Measurements from ENCODE around the gene MTX1.

Gene MTX1

DNA sequence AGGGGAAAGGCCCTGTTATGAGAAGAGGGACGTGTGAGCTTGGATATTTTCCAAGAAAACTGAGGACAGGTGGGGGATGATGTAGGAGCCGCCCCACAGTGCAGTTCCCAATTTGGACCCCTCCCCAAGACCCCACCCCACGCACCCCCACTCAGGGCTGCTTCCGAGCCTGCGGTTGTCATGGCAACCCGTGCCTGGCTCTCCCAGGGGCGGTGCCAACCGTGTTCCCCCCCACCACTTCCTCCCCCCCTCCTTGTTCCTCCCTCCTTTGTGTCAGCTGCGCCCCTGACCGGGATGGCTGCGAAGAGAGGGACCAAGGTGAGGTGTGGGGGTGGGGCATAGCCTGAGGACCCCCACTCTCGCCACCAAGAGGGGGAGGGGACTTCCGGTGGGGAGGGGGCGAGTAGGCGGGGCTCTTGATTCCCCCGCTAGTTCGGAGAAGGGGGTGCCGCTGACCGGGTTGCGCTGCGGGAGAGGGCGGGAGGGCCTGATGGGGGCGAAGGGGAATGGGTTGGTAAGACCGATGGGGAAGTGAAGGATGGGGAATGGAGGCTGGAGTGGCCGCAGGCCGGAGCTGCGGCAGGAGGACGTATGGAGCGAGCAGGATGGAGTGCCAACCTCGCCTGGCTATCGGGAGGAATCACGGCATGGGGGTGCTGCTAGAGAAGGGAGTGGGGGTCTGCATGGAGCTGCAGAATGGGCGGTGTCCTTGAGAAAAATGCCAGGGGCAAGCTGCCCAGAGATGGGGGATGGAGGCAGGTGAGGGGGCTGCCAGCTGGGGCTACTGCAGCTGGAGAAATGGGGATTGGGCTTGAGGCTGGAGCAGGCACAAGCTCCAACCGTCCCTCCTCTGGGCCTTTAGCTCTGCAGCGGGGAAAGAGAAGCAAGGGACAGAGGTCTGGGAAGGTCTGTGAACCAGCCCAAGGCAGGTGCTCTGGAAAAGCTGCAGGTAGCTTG is 33.9 kb upstream of the MTX1 start:
- peak; percentile 83 for DNase-seq

GRCh38 chr1:155175281-155175926 is 33.1 kb upstream of the MTX1 start:
- DNase-seq = no peak

DNA sequence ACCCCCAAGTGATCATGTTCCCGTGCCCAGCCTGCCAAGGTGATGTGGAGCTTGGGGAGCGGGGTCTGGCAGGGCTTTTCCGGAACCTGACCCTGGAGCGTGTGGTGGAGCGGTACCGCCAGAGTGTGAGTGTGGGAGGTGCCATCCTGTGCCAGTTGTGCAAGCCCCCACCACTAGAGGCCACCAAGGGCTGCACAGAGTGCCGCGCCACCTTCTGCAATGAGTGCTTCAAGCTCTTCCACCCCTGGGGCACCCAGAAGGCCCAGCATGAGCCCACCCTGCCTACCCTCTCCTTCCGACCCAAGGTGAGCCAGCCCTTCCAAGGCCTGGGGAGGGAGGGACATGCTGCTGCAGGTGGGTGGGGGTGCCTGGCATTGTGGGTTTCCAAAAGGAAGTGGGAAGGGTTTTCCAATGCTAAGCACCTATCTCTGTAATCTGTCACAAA is 32.5 kb upstream of the MTX1 start:
- DNase-seq = no peak

GRCh38 chr1:155176544-155177071 is 31.9 kb upstream of the MTX1 start:
- DNase-seq = peak; percentile 91

DNA sequence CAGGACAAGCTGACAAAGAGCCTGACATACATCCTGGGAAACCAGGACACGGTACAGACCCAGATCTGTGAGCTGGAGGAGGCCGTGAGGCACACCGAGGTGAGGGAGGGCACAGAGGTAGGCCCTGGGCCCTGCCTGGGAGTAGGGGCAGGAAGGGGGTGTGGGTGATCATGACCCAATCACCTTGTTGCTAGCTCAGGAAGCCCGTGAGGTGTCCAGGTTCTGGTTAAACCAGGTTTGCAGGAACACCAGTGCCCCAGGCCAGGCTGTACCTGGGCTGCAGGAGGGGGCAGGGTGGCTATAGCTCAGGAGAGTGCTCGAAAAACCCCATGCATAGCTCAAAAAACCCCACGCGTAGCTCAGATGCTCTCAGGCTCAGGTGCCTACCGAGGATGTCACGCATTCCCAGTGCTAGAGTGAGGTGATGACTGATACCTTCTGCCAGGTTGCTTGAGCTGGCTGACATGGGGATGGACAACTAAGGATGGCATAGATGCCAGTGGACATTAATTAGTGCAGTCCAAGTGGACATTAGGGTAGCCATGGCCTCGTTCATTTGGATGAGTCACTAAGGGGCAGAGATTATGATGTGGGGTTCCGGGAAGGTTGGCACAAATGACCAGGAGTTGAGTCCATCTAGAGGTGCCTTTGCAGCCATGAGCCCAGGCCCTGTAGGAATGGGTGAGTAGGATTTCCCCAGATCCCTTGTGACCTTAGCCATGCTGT is 31.1 kb upstream of the MTX1 start:
- no peak for DNase-seq

- DNase-seq = no peak
Observed at GRCh38 chr1:155177918-155178281, 30.6 kb upstream of the MTX1 start.

- DNase-seq = no peak
Observed at GRCh38 chr1:155178441-155179111, 29.9 kb upstream of the MTX1 start.

DNA sequence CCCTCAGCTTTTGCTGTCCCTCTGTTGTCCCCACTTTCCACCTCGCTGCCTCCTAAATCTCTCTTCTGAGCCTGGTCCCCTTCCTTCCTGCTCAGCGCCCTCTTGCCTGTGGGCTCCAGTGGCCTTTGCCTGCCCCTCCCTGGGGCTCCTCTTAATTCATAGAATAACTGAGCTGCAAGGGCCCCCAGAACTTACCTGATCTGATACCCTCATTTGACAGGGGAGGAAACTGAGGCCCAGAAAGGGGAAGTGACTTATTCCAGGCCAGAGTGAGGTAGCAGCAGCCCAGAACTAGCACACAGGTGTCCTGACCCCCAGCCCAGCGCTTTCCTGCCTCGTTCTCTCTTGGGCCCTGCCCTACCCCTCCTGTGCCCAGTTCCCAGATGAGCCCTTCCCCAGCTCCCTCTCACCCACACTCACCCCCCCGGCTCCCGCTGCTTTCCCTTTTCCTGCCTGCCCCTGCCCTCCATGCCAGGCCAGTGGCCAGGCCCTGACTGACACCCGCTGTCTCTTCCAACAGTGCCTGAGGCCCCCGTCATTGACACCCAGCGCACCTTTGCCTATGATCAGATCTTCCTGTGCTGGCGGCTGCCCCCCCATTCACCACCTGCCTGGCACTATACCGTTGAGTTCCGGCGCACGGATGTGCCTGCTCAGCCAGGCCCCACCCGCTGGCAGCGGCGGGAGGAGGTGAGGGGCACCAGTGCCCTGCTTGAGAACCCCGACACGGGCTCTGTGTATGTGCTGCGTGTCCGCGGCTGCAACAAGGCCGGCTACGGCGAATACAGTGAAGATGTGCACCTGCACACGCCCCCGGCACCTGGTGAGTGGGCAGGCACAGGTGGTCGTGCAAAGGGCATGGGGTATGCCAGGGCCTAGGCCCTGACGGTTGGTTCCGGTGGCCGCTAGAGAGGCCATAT is 29.1 kb upstream of the MTX1 start:
- no peak for DNase-seq

DNA sequence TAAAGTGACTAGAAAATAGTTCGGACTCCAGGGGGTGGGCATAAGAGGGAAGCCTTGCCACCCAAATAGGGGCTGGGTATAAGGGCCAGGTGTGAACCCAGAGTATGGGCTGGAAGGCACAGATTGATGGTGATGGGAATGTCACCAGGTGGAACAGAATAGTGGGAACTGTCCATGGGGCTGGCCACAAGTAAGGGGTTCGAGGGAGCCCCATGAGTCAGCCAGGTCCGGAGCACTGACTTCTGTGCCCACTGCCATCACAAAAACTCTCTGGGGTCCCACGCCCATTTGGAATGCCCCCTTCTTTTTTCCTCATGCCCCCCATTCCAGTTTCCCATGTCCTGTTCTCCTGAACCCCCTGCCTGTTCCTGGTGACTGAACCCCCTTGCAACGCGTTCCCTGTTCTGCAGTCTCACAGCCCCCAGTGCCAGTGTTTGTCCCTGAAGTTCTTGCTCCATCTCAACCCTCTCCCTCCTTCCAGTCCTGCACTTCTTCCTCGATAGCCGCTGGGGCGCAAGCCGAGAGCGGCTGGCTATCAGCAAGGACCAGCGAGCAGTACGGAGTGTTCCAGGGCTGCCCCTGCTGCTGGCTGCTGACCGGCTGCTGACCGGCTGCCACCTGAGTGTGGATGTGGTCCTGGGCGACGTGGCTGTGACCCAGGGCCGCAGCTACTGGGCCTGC is 27.0 kb upstream of the MTX1 start:
- no peak for DNase-seq

- DNase-seq = no peak
Observed at GRCh38 chr1:155182052-155182550, 26.4 kb upstream of the MTX1 start.

DNA sequence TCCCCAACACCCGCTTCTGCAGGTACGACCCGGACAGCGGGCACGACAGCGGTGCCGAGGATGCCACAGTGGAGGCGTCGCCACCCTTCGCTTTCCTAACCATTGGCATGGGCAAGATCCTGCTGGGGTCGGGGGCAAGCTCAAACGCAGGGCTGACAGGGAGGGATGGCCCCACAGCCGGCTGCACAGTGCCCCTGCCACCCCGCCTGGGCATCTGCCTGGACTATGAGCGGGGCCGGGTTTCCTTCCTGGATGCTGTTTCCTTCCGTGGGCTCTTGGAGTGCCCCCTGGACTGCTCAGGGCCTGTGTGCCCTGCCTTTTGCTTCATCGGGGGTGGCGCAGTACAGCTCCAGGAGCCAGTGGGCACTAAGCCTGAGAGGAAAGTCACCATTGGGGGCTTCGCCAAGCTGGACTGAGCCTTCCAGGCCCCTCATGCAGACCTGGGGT is 24.7 kb upstream of the MTX1 start:
- DNase-seq = no peak

DNA sequence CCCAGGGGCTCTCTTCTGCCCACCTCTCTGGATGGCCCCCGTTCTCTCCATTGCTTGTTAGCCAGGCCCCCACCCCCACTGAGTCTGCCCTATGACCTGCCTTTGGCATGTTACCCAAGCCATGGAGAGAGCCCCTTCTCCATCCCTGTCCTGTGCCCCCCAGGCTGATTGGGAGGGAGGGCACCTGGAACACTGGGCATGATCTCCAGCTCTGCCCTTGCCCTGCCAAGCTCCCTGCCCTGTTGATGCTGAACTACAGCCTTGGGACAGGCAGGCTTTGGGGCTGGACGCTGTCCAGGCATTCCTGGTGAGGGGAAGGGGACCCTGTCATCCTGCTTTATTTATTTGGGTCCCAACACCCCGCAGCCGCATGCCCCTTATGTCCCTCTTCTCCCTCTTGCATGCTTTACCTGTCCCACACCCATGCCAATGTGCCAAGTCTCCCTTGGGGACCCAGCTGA is 24.1 kb upstream of the MTX1 start:
- DNase-seq = no peak

DNA sequence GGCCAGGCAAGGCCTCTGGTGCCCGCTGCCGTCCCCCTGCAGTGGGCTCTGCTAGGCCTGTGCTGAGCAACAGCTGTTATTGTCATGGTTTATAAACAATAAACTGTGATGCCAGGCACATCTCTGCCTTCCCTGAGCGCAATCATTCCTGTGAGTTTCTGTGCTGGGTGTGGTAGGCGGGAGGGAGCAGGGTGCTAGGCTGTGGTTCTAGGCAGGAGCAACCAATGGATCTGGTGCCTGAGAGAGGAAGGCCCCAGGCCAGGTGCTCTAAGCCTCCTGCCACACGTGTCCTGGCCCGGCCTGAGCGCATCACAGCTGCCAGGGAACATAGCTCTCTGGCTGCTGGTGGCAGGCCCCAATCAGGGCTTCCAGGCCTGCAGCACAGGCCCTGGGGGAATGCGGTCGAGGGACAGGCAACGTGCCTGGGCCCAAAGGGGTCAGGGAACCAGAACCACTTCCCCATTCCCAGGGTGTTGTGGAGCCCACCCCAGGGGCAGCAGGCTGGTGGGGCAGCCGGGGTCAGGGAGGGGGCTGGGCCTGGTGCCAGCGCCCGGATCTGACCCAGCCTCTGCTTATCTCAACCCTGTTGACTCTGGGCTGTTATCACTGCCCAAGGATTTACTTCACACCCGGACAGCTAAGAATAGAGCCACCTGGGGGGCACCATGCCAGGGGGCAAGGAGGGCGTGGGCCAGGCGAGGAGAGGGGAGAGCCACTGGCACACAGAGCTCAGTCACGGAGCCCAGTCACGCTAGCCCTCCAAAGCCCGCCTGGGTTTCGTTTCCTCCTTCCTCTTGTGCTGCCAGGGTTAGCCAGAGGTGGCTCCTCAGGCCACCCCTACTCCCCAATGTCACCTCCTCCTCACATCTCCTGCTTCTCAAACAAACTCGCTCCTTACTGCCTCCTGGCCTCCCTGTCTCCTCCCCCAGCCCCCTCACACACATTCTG is 23.4 kb upstream of the MTX1 start:
- DNase-seq = no peak

DNA sequence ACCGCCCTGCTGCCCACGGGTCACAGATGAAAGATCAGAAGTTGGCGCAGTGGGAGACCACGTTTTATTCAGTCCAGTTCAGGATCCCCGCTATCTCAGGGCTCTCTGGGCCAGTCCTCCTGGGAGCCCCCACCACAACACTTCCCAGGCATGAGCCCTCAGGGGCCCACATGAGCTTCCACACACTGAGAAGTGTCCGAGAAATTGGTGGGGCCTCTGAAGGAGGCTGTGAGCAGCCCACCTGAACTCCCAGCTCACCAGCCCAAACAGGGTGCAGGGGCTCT is 22.8 kb upstream of the MTX1 start:
- DNase-seq = no peak

DNA sequence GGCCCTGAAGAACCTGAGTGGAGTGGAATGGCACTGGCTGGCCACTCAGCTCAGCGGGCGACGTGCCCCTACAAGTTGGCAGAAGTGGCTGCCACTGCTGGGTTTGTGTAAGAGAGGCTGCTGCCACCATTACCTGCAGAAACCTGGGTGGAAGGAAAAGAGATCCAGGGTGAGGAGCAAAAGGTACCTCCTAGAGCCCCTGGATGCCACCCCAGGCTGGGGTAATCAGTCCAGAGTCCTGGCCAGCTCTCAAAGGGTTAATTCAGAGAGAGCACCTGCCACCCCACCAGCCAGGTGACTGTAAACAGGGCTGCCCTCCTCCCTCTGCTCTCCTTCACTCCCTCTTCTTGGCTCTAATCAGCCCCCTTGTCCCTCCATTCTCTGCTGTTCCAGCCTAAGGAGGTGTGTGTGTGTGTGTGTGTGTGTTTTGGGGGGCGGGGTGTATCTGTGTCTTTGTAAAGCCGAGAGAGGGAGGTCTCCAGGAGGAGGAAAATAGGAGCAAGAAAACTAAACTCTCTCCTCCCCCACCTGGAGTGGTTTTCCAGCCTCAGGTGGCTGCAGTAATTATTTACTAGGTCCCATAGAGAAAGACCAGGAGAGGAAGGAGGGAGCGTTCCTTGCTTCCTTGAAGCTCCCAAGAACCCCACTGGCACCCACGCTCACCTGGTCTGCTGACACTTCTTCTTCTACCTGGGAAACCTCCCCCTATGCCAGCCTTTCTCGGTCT is 22.3 kb upstream of the MTX1 start:
- no peak for DNase-seq

DNA sequence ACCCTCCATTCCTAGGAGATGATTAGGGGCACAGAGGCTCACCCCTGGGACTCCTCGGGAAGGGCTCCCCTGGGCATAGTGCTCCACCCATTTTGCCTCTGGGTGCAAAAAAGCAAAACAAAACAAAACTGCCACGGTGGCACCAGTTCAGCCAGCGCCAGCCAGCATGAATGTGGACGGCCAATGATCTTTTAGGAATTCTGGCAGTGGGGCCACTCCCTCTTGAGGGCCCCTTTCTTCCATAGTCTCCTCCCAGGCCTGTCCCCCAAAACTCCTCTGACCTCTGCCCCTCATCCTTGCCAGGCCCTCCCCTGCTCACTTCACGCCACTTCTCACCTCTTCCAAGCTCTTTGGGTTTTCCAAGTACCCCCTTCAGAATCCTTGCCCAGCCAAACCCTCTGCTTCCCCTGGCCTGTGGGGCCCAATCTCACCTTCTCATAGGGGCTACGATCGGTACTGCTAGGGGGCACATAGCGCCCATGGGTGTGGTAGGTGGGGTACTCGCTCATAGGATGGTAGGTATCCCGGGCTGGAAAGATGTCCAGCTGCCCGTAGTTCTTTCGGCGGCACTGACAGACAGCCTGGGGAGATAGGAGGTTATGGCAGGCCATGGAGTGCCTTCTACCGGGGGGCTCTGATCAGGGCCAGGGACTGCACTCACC is 21.6 kb upstream of the MTX1 start:
- DNase-seq = no peak

GRCh38 chr1:155187456-155187891 is 21.0 kb upstream of the MTX1 start:
- no peak for DNase-seq

GRCh38 chr1:155188268-155188667 is 20.2 kb upstream of the MTX1 start:
- DNase-seq = no peak

Measured in eye (tissue), 1 donor.